ENCODE measurements around the gene C22orf42. TPM values are rescaled to one million over a fixed set of nuclear protein-coding genes. Genes with fewer than 3 reads are reported as not detected.
"Not testable (repeated sequence)": the region's sequence is repeated elsewhere in the genome, so short reads cannot be mapped to it uniquely, and the experiment has no call there.

C22orf42 gene
- total RNA-seq, 4 donors from 2014 or later = not detected

GRCh38 chr22:32191021-32191420 is 31.9 kb upstream of the C22orf42 start:
- DNase-seq (ENCODE audit: low spot score in 2 of 2) = peak in 1 of 2 donors; percentile 47
- H3K9me3 ChIP-seq, H3K36me3 ChIP-seq, H3K27ac ChIP-seq, H3K4me1 ChIP-seq, H3K27me3 ChIP-seq, H3K4me3 ChIP-seq: not testable (repeated sequence)
- WGBS = 87% methylated on average over 15 of the region's 15 CpGs

- H3K4me1 ChIP-seq = no peaks in the 10 kb centered on the region
- H3K27ac ChIP-seq = no peak overlapping the region
- TF ChIP-seq EP300 (IDR thresholded peaks at IDR 0.05) (no peak), POLR2A (IDR thresholded peaks at IDR 0.05) (no peak), CTCF (IDR thresholded peaks at IDR 0.05) (no peak), POLR2AphosphoS5 (IDR thresholded peaks at IDR 0.05) (no peak)
- no peak overlapping the region for H3K4me3 ChIP-seq
- H3K36me3 ChIP-seq = no peaks in the 10 kb centered on the region
- WGBS = 55% methylated on average over 2 of the region's 3 CpGs
- no peaks in the 10 kb centered on the region for H3K9me3 ChIP-seq
- peak in 1 of 2 donors; percentile 52 for DNase-seq (ENCODE audit: low spot score in 2 of 2)
- H3K27me3 ChIP-seq = peaks cover 10% of the 10 kb centered on the region
Observed at GRCh38 chr22:32185821-32186220, 26.7 kb upstream of the C22orf42 start.

GRCh38 chr22:32183625-32184024 is 24.5 kb upstream of the C22orf42 start:
- no peak for DNase-seq (ENCODE audit: low spot score in 2 of 2)
- H3K4me3 ChIP-seq = no peak overlapping the region
- no peak overlapping the region for H3K27ac ChIP-seq
- H3K27me3 ChIP-seq = peaks cover 19% of the 10 kb centered on the region
- H3K36me3 ChIP-seq = no peaks in the 10 kb centered on the region
- TF ChIP-seq CTCF (IDR thresholded peaks at IDR 0.05) = no peak
- TF ChIP-seq POLR2AphosphoS5 (IDR thresholded peaks at IDR 0.05) = no peak
- TF ChIP-seq EP300 (IDR thresholded peaks at IDR 0.05) = no peak
- no peak for TF ChIP-seq POLR2A (IDR thresholded peaks at IDR 0.05)
- WGBS = 61% methylated on average over 3 of the region's 3 CpGs
- no peaks in the 10 kb centered on the region for H3K4me1 ChIP-seq
- H3K9me3 ChIP-seq = no peaks in the 10 kb centered on the region

GRCh38 chr22:32181043-32181442 is 21.9 kb upstream of the C22orf42 start:
- H3K27ac ChIP-seq = no peak overlapping the region
- peaks cover 44% of the 10 kb centered on the region for H3K27me3 ChIP-seq
- TF ChIP-seq POLR2A (IDR thresholded peaks at IDR 0.05) (no peak), EP300 (IDR thresholded peaks at IDR 0.05) (no peak), POLR2AphosphoS5 (IDR thresholded peaks at IDR 0.05) (no peak), CTCF (IDR thresholded peaks at IDR 0.05) (no peak)
- H3K4me1 ChIP-seq = peaks cover 2% of the 10 kb centered on the region
- H3K36me3 ChIP-seq = no peaks in the 10 kb centered on the region
- no peak for DNase-seq (ENCODE audit: low spot score in 2 of 2)
- no peaks in the 10 kb centered on the region for H3K9me3 ChIP-seq
- 82% methylated on average over 6 of the region's 6 CpGs for WGBS
- H3K4me3 ChIP-seq = no peak overlapping the region

GRCh38 chr22:32177221-32177765 is 18.2 kb upstream of the C22orf42 start:
- Histone ChIP-seq H3K27ac (no peak overlapping the region), H3K36me3 (no peaks in the 10 kb centered on the region), H3K9me3 (no peaks in the 10 kb centered on the region), H3K27me3 (peaks cover 67% of the 10 kb centered on the region), H3K4me3 (no peak overlapping the region), H3K4me1 (peaks cover 7% of the 10 kb centered on the region)
- DNase-seq (ENCODE audit: low spot score in 2 of 2) = peak in 1 of 2 donors; percentile 57
- WGBS = 83% methylated on average over 8 of the region's 8 CpGs
- TF ChIP-seq POLR2AphosphoS5 (IDR thresholded peaks at IDR 0.05) = no peak
- no peak for TF ChIP-seq CTCF (IDR thresholded peaks at IDR 0.05)
- TF ChIP-seq EP300 (IDR thresholded peaks at IDR 0.05) = no peak
- no peak for TF ChIP-seq POLR2A (IDR thresholded peaks at IDR 0.05)
